ENCODE measurements around the gene SLC28A3.
"Not testable (repeated sequence)": the region's sequence is repeated elsewhere in the genome, so short reads cannot be mapped to it uniquely, and the experiment has no call there.

SLC28A3 gene

GRCh38 chr9:84366683-84367082 lies 26.1 kb upstream of the SLC28A3 start:
- Mint-ChIP-seq H3K27ac (no peak overlapping the region), H3K4me1 (ENCODE audit: low read depth) (no peaks in the 10 kb centered on the region), H3K9me3 (no peaks in the 10 kb centered on the region)

GRCh38 chr9:84364894-84365490 lies 24.4 kb upstream of the SLC28A3 start:
- H3K27ac Mint-ChIP-seq; H3K27me3 Mint-ChIP-seq (ENCODE audit: low read depth); H3K9me3 Mint-ChIP-seq; H3K36me3 Mint-ChIP-seq (ENCODE audit: low read depth); H3K4me3 Mint-ChIP-seq; H3K4me1 Mint-ChIP-seq (ENCODE audit: low read depth): not testable (repeated sequence)

More at GRCh38 chr9:84366683-84367082, 26.1 kb upstream of the SLC28A3 start:
- no peaks in the 10 kb centered on the region for H3K36me3 Mint-ChIP-seq (ENCODE audit: low read depth)
- peaks cover 5% of the 10 kb centered on the region for H3K27me3 Mint-ChIP-seq (ENCODE audit: low read depth)
- H3K4me3 Mint-ChIP-seq = no peak overlapping the region

GRCh38 chr9:84361645-84362044 lies 21.1 kb upstream of the SLC28A3 start:
- Mint-ChIP-seq H3K27ac (no peak overlapping the region), H3K4me3 (no peak overlapping the region)

GRCh38 chr9:84357275-84357674 lies 16.7 kb upstream of the SLC28A3 start:
- H3K27ac Mint-ChIP-seq = no peak overlapping the region

More at GRCh38 chr9:84361645-84362044, 21.1 kb upstream of the SLC28A3 start:
- Mint-ChIP-seq H3K36me3 (ENCODE audit: low read depth) (no peaks in the 10 kb centered on the region), H3K4me1 (ENCODE audit: low read depth) (no peaks in the 10 kb centered on the region), H3K9me3 (no peaks in the 10 kb centered on the region), H3K27me3 (ENCODE audit: low read depth) (no peaks in the 10 kb centered on the region)

GRCh38 chr9:84354035-84354434 lies 13.5 kb upstream of the SLC28A3 start:
- Mint-ChIP-seq H3K9me3 (no peaks in the 10 kb centered on the region), H3K27ac (no peak overlapping the region), H3K27me3 (ENCODE audit: low read depth) (no peaks in the 10 kb centered on the region), H3K4me3 (no peak overlapping the region), H3K4me1 (ENCODE audit: low read depth) (no peaks in the 10 kb centered on the region), H3K36me3 (ENCODE audit: low read depth) (no peaks in the 10 kb centered on the region)

More at GRCh38 chr9:84357275-84357674, 16.7 kb upstream of the SLC28A3 start:
- H3K4me1 Mint-ChIP-seq (ENCODE audit: low read depth) = no peaks in the 10 kb centered on the region
- H3K36me3 Mint-ChIP-seq (ENCODE audit: low read depth) = no peaks in the 10 kb centered on the region
- no peaks in the 10 kb centered on the region for H3K9me3 Mint-ChIP-seq
- H3K4me3 Mint-ChIP-seq = no peak overlapping the region
- no peaks in the 10 kb centered on the region for H3K27me3 Mint-ChIP-seq (ENCODE audit: low read depth)

- peaks cover 16% of the 10 kb centered on the region for H3K27me3 Mint-ChIP-seq (ENCODE audit: low read depth)
- no peak overlapping the region for H3K4me3 Mint-ChIP-seq
- H3K27ac Mint-ChIP-seq = no peak overlapping the region
Measured at GRCh38 chr9:84349671-84350070, 9.1 kb upstream of the SLC28A3 start.

GRCh38 chr9:84343111-84343521 lies 2.6 kb upstream of the SLC28A3 start:
- Mint-ChIP-seq H3K4me1 (ENCODE audit: low read depth) (no peaks in the 10 kb centered on the region), H3K27me3 (ENCODE audit: low read depth) (peaks cover 25% of the 10 kb centered on the region), H3K9me3 (no peaks in the 10 kb centered on the region), H3K27ac (no peak overlapping the region), H3K4me3 (no peak overlapping the region), H3K36me3 (ENCODE audit: low read depth) (no peaks in the 10 kb centered on the region)

More at GRCh38 chr9:84349671-84350070, 9.1 kb upstream of the SLC28A3 start:
- no peaks in the 10 kb centered on the region for H3K36me3 Mint-ChIP-seq (ENCODE audit: low read depth)
- no peaks in the 10 kb centered on the region for H3K4me1 Mint-ChIP-seq (ENCODE audit: low read depth)
- no peaks in the 10 kb centered on the region for H3K9me3 Mint-ChIP-seq

- H3K36me3 Mint-ChIP-seq (ENCODE audit: low read depth) = no peaks in the 10 kb centered on the region
- H3K4me3 Mint-ChIP-seq = no peak overlapping the region
- H3K9me3 Mint-ChIP-seq = no peaks in the 10 kb centered on the region
- no peaks in the 10 kb centered on the region for H3K4me1 Mint-ChIP-seq (ENCODE audit: low read depth)
- H3K27ac Mint-ChIP-seq = no peak overlapping the region
- peaks cover 12% of the 10 kb centered on the region for H3K27me3 Mint-ChIP-seq (ENCODE audit: low read depth)
Measured at GRCh38 chr9:84339962-84340361, 596 bp downstream of the SLC28A3 start.

- peaks cover 8% of the 10 kb centered on the region for H3K27me3 Mint-ChIP-seq (ENCODE audit: low read depth)
- H3K36me3 Mint-ChIP-seq (ENCODE audit: low read depth) = no peaks in the 10 kb centered on the region
- no peak overlapping the region for H3K4me3 Mint-ChIP-seq
- H3K4me1 Mint-ChIP-seq (ENCODE audit: low read depth) = no peaks in the 10 kb centered on the region
- H3K27ac Mint-ChIP-seq = no peak overlapping the region
- H3K9me3 Mint-ChIP-seq = no peaks in the 10 kb centered on the region
Measured at GRCh38 chr9:84339503-84339902, 1.1 kb downstream of the SLC28A3 start.

GRCh38 chr9:84338792-84339191 lies 1.8 kb downstream of the SLC28A3 start:
- H3K27ac Mint-ChIP-seq = no peak overlapping the region
- H3K36me3 Mint-ChIP-seq (ENCODE audit: low read depth) = no peaks in the 10 kb centered on the region
- no peak overlapping the region for H3K4me3 Mint-ChIP-seq
- no peaks in the 10 kb centered on the region for H3K4me1 Mint-ChIP-seq (ENCODE audit: low read depth)
- peaks cover 6% of the 10 kb centered on the region for H3K27me3 Mint-ChIP-seq (ENCODE audit: low read depth)
- no peaks in the 10 kb centered on the region for H3K9me3 Mint-ChIP-seq

GRCh38 chr9:84337252-84337651 lies 3.3 kb downstream of the SLC28A3 start:
- no peaks in the 10 kb centered on the region for H3K9me3 Mint-ChIP-seq
- no peaks in the 10 kb centered on the region for H3K36me3 Mint-ChIP-seq (ENCODE audit: low read depth)
- H3K4me3 Mint-ChIP-seq = no peak overlapping the region
- H3K27ac Mint-ChIP-seq = no peak overlapping the region
- no peaks in the 10 kb centered on the region for H3K4me1 Mint-ChIP-seq (ENCODE audit: low read depth)
- peaks cover 7% of the 10 kb centered on the region for H3K27me3 Mint-ChIP-seq (ENCODE audit: low read depth)

GRCh38 chr9:84331119-84331809 lies 9.3 kb downstream of the SLC28A3 start:
- no peak overlapping the region for H3K4me3 Mint-ChIP-seq
- peaks cover 20% of the 10 kb centered on the region for H3K27me3 Mint-ChIP-seq (ENCODE audit: low read depth)
- H3K9me3 Mint-ChIP-seq = peaks cover 9% of the 10 kb centered on the region
- H3K36me3 Mint-ChIP-seq (ENCODE audit: low read depth) = no peaks in the 10 kb centered on the region
- no peaks in the 10 kb centered on the region for H3K4me1 Mint-ChIP-seq (ENCODE audit: low read depth)
- no peak overlapping the region for H3K27ac Mint-ChIP-seq

GRCh38 chr9:84330246-84330645 lies 10.3 kb downstream of the SLC28A3 start:
- Mint-ChIP-seq H3K4me3 (no peak overlapping the region), H3K9me3 (peaks cover 9% of the 10 kb centered on the region), H3K4me1 (ENCODE audit: low read depth) (peaks cover 3% of the 10 kb centered on the region), H3K27ac (no peak overlapping the region), H3K36me3 (ENCODE audit: low read depth) (no peaks in the 10 kb centered on the region), H3K27me3 (ENCODE audit: low read depth) (peaks cover 20% of the 10 kb centered on the region)

- no peak overlapping the region for H3K27ac Mint-ChIP-seq
- H3K4me3 Mint-ChIP-seq = no peak overlapping the region
- H3K36me3 Mint-ChIP-seq (ENCODE audit: low read depth) = no peaks in the 10 kb centered on the region
- H3K9me3 Mint-ChIP-seq = peaks cover 9% of the 10 kb centered on the region
- peaks cover 5% of the 10 kb centered on the region for H3K4me1 Mint-ChIP-seq (ENCODE audit: low read depth)
- H3K27me3 Mint-ChIP-seq (ENCODE audit: low read depth) = peaks cover 18% of the 10 kb centered on the region
Measured at GRCh38 chr9:84327184-84327583, 13.4 kb downstream of the SLC28A3 start.

- Mint-ChIP-seq H3K4me3 (no peak overlapping the region), H3K27me3 (ENCODE audit: low read depth) (peaks cover 9% of the 10 kb centered on the region), H3K27ac (no peak overlapping the region), H3K36me3 (ENCODE audit: low read depth) (no peaks in the 10 kb centered on the region), H3K9me3 (peaks cover 9% of the 10 kb centered on the region), H3K4me1 (ENCODE audit: low read depth) (peaks cover 5% of the 10 kb centered on the region)
Measured at GRCh38 chr9:84325347-84325973, 15.1 kb downstream of the SLC28A3 start.

Measured in T-helper 1 cell treated with Interleukin-12 subunit alpha and Interleukin-12 subunit beta and Interleukin-4 antibody, amounts not matched to agents 30 μg/mL and 1 μg/mL, for 36 hours (primary cell).